Neuronal stem cell (in vitro differentiated cells): ENCODE measurements around the gene UCK2.
A peak's percentile ranks its signal among the peaks of the same experiment; 100 is the strongest.

Experiments used
- DNase-seq: peaks from one replicate; pipeline ENCODE4 v3.0.0-alpha.2; 2013; ENCODE audit warnings: low spot score
- H2AFZ ChIP-seq: one replicate; pipeline ENCODE4 v1.6.1; 2013; ENCODE audit warnings: mild to moderate bottlenecking, low read length, inconsistent platforms
- H2AK5ac ChIP-seq: 2 replicates; pipeline ENCODE4 v1.6.1; 2013; ENCODE audit warnings: low read depth, mild to moderate bottlenecking, inconsistent platforms, low read length, moderate library complexity, mixed read lengths
- H2BK120ac ChIP-seq: 2 replicates; pipeline ENCODE4 v1.6.1; 2013; ENCODE audit warnings: low read depth, mild to moderate bottlenecking, inconsistent platforms, low read length, moderate library complexity, mixed read lengths
- H2BK12ac ChIP-seq: one replicate; pipeline ENCODE4 v1.6.1; 2013; ENCODE audit warnings: low read length, inconsistent platforms
- H2BK15ac ChIP-seq: 2 replicates; pipeline ENCODE4 v1.6.1; 2013; ENCODE audit warnings: mild to moderate bottlenecking, low read length, inconsistent platforms, mixed read lengths
- H2BK5ac ChIP-seq: one replicate; pipeline ENCODE4 v1.6.1; 2013; ENCODE audit warnings: inconsistent platforms, mild to moderate bottlenecking, low read length, moderate library complexity
- H3K14ac ChIP-seq: one replicate; pipeline ENCODE4 v1.6.1; 2013; ENCODE audit warnings: low read length, inconsistent platforms
- H3K18ac ChIP-seq: 2 replicates; pipeline ENCODE4 v1.6.1; 2013; ENCODE audit warnings: low read length, inconsistent platforms
- H3K23ac ChIP-seq: 2 replicates; pipeline ENCODE4 v1.6.1; 2013; ENCODE audit warnings: low read depth, mild to moderate bottlenecking, mixed read lengths, low read length, inconsistent platforms; ENCODE audit not compliant: poor library complexity
- H3K27ac ChIP-seq: replicated peaks from 3 replicates; pipeline ENCODE4 v1.5.1; 2013; ENCODE audit warnings: low read length, inconsistent platforms
- H3K27me3 ChIP-seq, 3 experiments: 2 replicates each; pipeline ENCODE4 v1.6.1; 2013; ENCODE audit warnings: low read length in 3 of 3, mild to moderate bottlenecking in 2 of 3, inconsistent platforms in 1 of 3, low read depth in 1 of 3, mixed read lengths in 1 of 3, moderate library complexity in 1 of 3; ENCODE audit not compliant: control insufficient read depth in 3 of 3, insufficient read depth in 3 of 3
- H3K36me3 ChIP-seq, 2 donors: replicated peaks in 1 of 2; 2 replicates each; pipeline ENCODE4 v1.6.1; 2013; ENCODE audit warnings: low read length in 2 of 2; ENCODE audit not compliant: control insufficient read depth in 2 of 2, insufficient read depth in 2 of 2
- H3K4ac ChIP-seq: 2 replicates; pipeline ENCODE4 v1.6.1; 2013; ENCODE audit warnings: inconsistent platforms, mild to moderate bottlenecking, low read length, moderate library complexity
- H3K4me1 ChIP-seq, 2 donors: 1 replicate in 1 of 2; 2 replicates in 1 of 2; pipeline ENCODE4 v1.6.1; 2013; ENCODE audit warnings: low read length in 2 of 2, low read depth in 1 of 2; ENCODE audit not compliant: control insufficient read depth in 2 of 2, insufficient read depth in 1 of 2
- H3K4me2 ChIP-seq: one replicate; pipeline ENCODE4 v1.6.1; 2013; ENCODE audit warnings: mild to moderate bottlenecking, low read length, inconsistent platforms; ENCODE audit not compliant: insufficient read depth, poor library complexity, severe bottlenecking
- H3K4me3 ChIP-seq, 2 donors: 2 replicates each; pipeline ENCODE4 v1.5.1; 2013; ENCODE audit warnings: low read length in 2 of 2, mild to moderate bottlenecking in 2 of 2, inconsistent platforms in 1 of 2, moderate library complexity in 1 of 2
- H3K79me1 ChIP-seq: one replicate; pipeline ENCODE4 v1.6.1; 2013; ENCODE audit warnings: low read depth, mild to moderate bottlenecking, inconsistent platforms, low read length, moderate library complexity
- H3K9ac ChIP-seq: one replicate; pipeline ENCODE4 v1.6.1; 2013; ENCODE audit warnings: mild to moderate bottlenecking, low read depth, low read length, inconsistent platforms; ENCODE audit not compliant: poor library complexity
- H3K9me3 ChIP-seq, 2 donors: replicated peaks in 1 of 2; 2 replicates each; pipeline versions ENCODE3 to v1.6.1; 2013; ENCODE audit warnings: low read length in 2 of 2, mild to moderate bottlenecking in 2 of 2, inconsistent platforms in 1 of 2, low read depth in 1 of 2, mixed read lengths in 1 of 2, moderate library complexity in 1 of 2; ENCODE audit not compliant: control insufficient read depth in 2 of 2, insufficient read depth in 1 of 2
- H4K8ac ChIP-seq: one replicate; pipeline ENCODE4 v1.6.1; 2013; ENCODE audit warnings: low read depth, mild to moderate bottlenecking, inconsistent platforms, low read length, moderate library complexity
- H4K91ac ChIP-seq: one replicate; pipeline ENCODE4 v1.6.1; 2013; ENCODE audit warnings: low read length, low read depth, mild to moderate bottlenecking, inconsistent platforms; ENCODE audit not compliant: poor library complexity
- WGBS, 2 donors: extraction: QIAGEN DNeasy Blood & Tissue Kit; methylation state at CpG; one replicate each; pipeline ENCODE4 v1.1.7; 2013; ENCODE audit warnings: missing lambda C conversion rate in 2 of 2, mixed read lengths in 1 of 2; ENCODE audit not compliant: insufficient read length in 2 of 2, insufficient replicate concordance in 1 of 2; ENCODE audit errors: extremely low coverage in 2 of 2; 5-methylcytosine and 5-hydroxymethylcytosine counted together

Gene UCK2

DNA sequence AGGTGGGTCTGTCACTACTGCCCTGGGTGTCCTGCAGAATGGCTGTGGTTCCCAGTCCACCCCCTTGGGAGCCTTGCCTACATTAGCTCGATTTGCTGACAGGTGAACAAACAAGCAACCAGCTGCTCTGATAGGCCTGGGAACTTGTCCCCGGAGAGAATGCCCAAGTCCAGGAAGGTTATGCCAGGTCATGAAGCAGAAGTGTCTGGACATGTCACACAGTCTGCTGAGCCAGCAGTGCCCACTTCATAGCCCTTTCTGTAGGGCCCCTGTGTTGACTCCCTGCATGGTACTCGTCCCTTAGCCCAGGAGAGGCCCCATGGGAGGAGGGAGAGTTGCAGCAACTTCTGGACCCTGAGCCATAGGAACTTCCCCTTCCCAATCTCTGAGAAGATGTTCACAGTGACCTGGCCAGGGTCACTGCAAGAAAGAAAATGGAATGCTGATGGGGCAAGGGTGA lies 31.0 kb downstream of the UCK2 start:
- Histone ChIP-seq H3K79me1 (peaks cover 15% of the 10 kb centered on the region), H2AK5ac (no peak overlapping the region), H2BK5ac (no peak overlapping the region), H3K4me3 (peak overlapping the region in 1 of 2 donors; percentile 66), H3K9me3 (peaks cover 3 to 6% of the 10 kb centered on the region in 2 donors), H4K8ac (no peak overlapping the region), H3K23ac (no peak overlapping the region), H3K27ac (no peak overlapping the region), H2BK15ac (no peak overlapping the region), H2AFZ (no peak overlapping the region), H3K36me3 (peaks cover 0 to 2% of the 10 kb centered on the region in 2 donors), H2BK120ac (no peak overlapping the region), H3K4me2 (no peak overlapping the region), H3K4me1 (peaks cover 13 to 24% of the 10 kb centered on the region in 2 donors), H2BK12ac (no peak overlapping the region), H3K27me3 (no peaks in the 10 kb centered on the region), H3K18ac (no peak overlapping the region), H3K14ac (no peak overlapping the region), H3K9ac (no peak overlapping the region), H4K91ac (no peak overlapping the region), H3K4ac (no peak overlapping the region)
- no peak for DNase-seq
- no CpG with 5 or more reads among the region's 3 CpGs for WGBS, 2 donors

DNA sequence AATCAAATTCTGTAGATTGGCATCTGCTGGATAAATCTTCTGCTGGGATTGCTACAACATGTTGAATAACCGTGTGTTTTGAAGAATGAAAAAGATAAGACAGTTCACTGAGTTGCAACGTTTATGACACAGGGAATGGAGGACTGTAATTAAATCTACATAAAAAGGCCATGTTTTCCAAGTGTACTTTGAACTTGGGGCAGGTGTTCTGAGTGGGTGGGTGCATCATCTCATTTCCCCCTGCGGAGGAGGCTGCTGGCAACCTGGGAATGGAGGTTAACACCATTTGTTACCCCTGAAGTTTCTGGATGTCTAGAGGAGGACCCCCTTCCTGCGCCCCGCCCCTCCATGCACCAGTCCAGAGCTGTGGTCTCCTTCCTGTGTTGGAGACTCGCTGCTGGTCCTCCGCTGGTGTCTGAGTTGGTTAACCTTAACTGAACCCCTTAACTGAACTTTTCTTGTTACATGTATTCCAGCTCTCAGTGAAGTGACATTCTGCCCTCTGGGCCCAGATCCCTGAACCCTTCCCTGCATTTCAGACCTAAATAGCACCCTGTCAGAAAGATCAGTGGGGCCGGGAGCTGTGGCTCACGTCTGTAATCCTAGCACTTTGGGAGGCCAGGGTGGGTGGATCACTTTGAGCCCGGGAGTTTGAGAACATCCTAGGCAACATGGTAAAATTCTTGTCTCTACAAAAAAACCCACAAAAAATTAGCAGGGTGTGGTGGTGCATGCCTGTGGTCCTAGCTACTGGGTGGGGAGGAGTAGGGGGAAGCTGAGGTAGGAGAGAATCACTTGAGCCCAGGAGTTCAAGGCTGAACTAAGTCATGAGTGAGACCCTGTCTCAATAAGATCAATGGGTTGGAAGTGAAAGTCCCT lies 31.8 kb downstream of the UCK2 start:
- DNase-seq: no peak
- H3K14ac ChIP-seq: no peak overlapping the region
- no peak overlapping the region for H3K18ac ChIP-seq
- H3K27me3 ChIP-seq: no peaks in the 10 kb centered on the region
- no CpG with 5 or more reads among the region's 10 CpGs for WGBS, 2 donors
- no peak overlapping the region for H4K91ac ChIP-seq
- no peak overlapping the region for H2BK12ac ChIP-seq
- H2AK5ac ChIP-seq: no peak overlapping the region
- no peak overlapping the region for H3K4me3 ChIP-seq
- peaks cover 9 to 24% of the 10 kb centered on the region in 2 donors for H3K4me1 ChIP-seq
- peaks cover 13% of the 10 kb centered on the region for H3K79me1 ChIP-seq
- H4K8ac ChIP-seq: no peak overlapping the region
- no peak overlapping the region for H2AFZ ChIP-seq
- H3K27ac ChIP-seq: no peak overlapping the region
- H2BK5ac ChIP-seq: no peak overlapping the region
- H2BK15ac ChIP-seq: no peak overlapping the region
- no peak overlapping the region for H3K9ac ChIP-seq
- no peak overlapping the region for H3K23ac ChIP-seq
- H3K4me2 ChIP-seq: no peak overlapping the region
- H3K9me3 ChIP-seq: peaks cover 3 to 6% of the 10 kb centered on the region in 2 donors
- H2BK120ac ChIP-seq: no peak overlapping the region
- no peak overlapping the region for H3K4ac ChIP-seq
- H3K36me3 ChIP-seq: peaks cover 0 to 2% of the 10 kb centered on the region in 2 donors

DNA sequence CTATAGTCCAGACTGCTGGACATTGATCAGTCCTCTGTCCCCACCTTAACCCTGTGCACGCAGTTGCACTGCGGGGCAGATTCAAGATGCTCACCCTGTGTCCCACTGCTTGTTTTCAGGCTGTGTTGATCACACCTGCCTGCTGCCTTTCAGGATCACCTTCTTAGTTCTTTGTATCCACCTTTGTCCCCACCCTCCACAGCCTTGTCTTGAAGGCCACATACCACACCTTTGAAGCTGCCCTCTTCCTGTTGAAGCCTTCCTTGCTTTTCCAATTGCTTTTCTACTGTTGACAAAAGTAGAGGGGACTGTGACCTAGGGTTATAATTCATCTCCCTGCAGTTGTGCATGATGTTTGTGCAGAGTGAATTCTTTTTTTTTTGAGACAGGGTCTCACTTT lies 32.7 kb downstream of the UCK2 start:
- no peak overlapping the region for H2AFZ ChIP-seq
- H2AK5ac ChIP-seq: no peak overlapping the region
- peaks cover 0 to 7% of the 10 kb centered on the region in 2 donors for H3K36me3 ChIP-seq
- DNase-seq: no peak
- no peaks in the 10 kb centered on the region for H3K27me3 ChIP-seq
- H3K4me1 ChIP-seq: peaks cover 9 to 24% of the 10 kb centered on the region in 2 donors
- H3K4ac ChIP-seq: no peak overlapping the region
- no peak overlapping the region for H3K4me3 ChIP-seq
- H2BK120ac ChIP-seq: no peak overlapping the region
- no peak overlapping the region for H4K91ac ChIP-seq
- no peak overlapping the region for H2BK12ac ChIP-seq
- no peak overlapping the region for H3K9ac ChIP-seq
- H3K23ac ChIP-seq: no peak overlapping the region
- H2BK5ac ChIP-seq: no peak overlapping the region
- H3K14ac ChIP-seq: no peak overlapping the region
- no CpG with 5 or more reads among the region's 2 CpGs for WGBS, 2 donors
- H4K8ac ChIP-seq: no peak overlapping the region
- no peak overlapping the region for H2BK15ac ChIP-seq
- H3K18ac ChIP-seq: no peak overlapping the region
- peaks cover 3 to 6% of the 10 kb centered on the region in 2 donors for H3K9me3 ChIP-seq
- H3K27ac ChIP-seq: no peak overlapping the region
- no peak overlapping the region for H3K4me2 ChIP-seq
- peaks cover 11% of the 10 kb centered on the region for H3K79me1 ChIP-seq

DNA sequence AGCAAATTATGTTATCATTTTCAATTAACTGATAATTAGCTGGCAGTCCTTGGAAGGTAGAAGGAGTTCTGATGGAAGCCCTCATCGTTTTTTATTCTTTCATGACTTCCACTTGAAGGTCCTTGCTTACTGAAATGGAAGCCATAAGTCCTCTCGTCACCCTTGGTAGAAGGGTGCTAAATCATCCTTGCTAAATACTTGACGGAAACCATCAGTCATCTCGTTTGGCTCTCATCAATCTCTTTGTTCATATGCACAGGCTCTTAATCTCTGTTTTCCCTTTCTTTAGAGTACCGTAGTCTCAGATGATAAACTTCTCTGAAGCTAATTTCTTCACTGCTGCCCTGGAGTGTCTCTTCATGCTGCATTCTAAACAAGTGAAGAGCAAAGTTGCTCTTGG lies 34.5 kb downstream of the UCK2 start:
- no peak overlapping the region for H2AK5ac ChIP-seq
- DNase-seq: no peak
- no peak overlapping the region for H3K4me3 ChIP-seq
- H3K27me3 ChIP-seq: no peaks in the 10 kb centered on the region
- no peak overlapping the region for H3K14ac ChIP-seq
- no peak overlapping the region for H3K4me2 ChIP-seq
- peaks cover 0 to 16% of the 10 kb centered on the region in 2 donors for H3K36me3 ChIP-seq
- H3K18ac ChIP-seq: no peak overlapping the region
- peaks cover 3 to 6% of the 10 kb centered on the region in 2 donors for H3K9me3 ChIP-seq
- H2BK5ac ChIP-seq: no peak overlapping the region
- H3K27ac ChIP-seq: no peak overlapping the region
- H4K91ac ChIP-seq: no peak overlapping the region
- H3K9ac ChIP-seq: no peak overlapping the region
- H2BK15ac ChIP-seq: no peak overlapping the region
- H4K8ac ChIP-seq: no peak overlapping the region
- no CpG with 5 or more reads among the region's 5 CpGs for WGBS, 2 donors
- peaks cover 11 to 22% of the 10 kb centered on the region in 2 donors for H3K4me1 ChIP-seq
- H2BK120ac ChIP-seq: no peak overlapping the region
- H2AFZ ChIP-seq: no peak overlapping the region
- no peak overlapping the region for H3K23ac ChIP-seq
- no peak overlapping the region for H2BK12ac ChIP-seq
- H3K4ac ChIP-seq: no peak overlapping the region
- peaks cover 9% of the 10 kb centered on the region for H3K79me1 ChIP-seq
